Effector memory CD8-positive, alpha-beta T cell (primary cell): ENCODE measurements around the gene ST3GAL6.

ENCODE experiments used
- ATAC-seq: fragments of 150-1000 bp; cut with Tn5 transposase; replicated peaks from 2 replicates; pipeline ENCODE4 v1.10.0; 2021; ENCODE audit warnings: mild to moderate bottlenecking, moderate library complexity
- DNase-seq, 3 experiments: peaks; one replicate each; pipeline ENCODE4 v3.0.0; 2021
- H3K27ac Mint-ChIP-seq, 2 donors: one replicate each; pipeline ENCODE4 v1.8.0; 2022; ENCODE audit warnings: mild to moderate bottlenecking in 2 of 2, mixed read lengths in 2 of 2, moderate library complexity in 2 of 2
- H3K27me3 Mint-ChIP-seq, 2 donors: one replicate each; pipeline ENCODE4 v1.8.0; 2022; ENCODE audit warnings: mixed read lengths in 2 of 2
- H3K36me3 Mint-ChIP-seq: one replicate; pipeline ENCODE4 v1.8.0; 2022; ENCODE audit warnings: mild to moderate bottlenecking, moderate library complexity, mixed read lengths; ENCODE audit not compliant: insufficient read depth
- H3K4me1 Mint-ChIP-seq, 2 donors: one replicate each; pipeline ENCODE4 v1.8.0; 2022; ENCODE audit warnings: low read depth in 2 of 2, mixed read lengths in 2 of 2
- H3K4me3 Mint-ChIP-seq, 2 donors: one replicate each; pipeline ENCODE4 v1.8.0; 2022; ENCODE audit warnings: mild to moderate bottlenecking in 2 of 2, mixed read lengths in 2 of 2, moderate library complexity in 2 of 2
- H3K9me3 Mint-ChIP-seq, 2 donors: one replicate each; pipeline ENCODE4 v1.8.0; 2022; ENCODE audit warnings: mixed read lengths in 2 of 2

ST3GAL6 gene

GRCh38 chr3:98732286-98733052, 30.7 kb upstream of the ST3GAL6 start:
- DNase-seq = no peak
- H3K4me1 Mint-ChIP-seq = peaks cover 0 to 7% of the 10 kb centered on the region in 2 donors
- no peaks in the 10 kb centered on the region for H3K36me3 Mint-ChIP-seq
- ATAC-seq = no peak
- H3K4me3 Mint-ChIP-seq = peak overlapping the region; percentile 68 to 70
- no peak overlapping the region for H3K27ac Mint-ChIP-seq
- no peaks in the 10 kb centered on the region for H3K9me3 Mint-ChIP-seq
- peaks cover 76 to 93% of the 10 kb centered on the region in 2 donors for H3K27me3 Mint-ChIP-seq

- ATAC-seq (no peak), DNase-seq (no peak)
- H3K9me3 Mint-ChIP-seq = no peaks in the 10 kb centered on the region
- peak overlapping the region; percentile 68 to 70 for H3K4me3 Mint-ChIP-seq
- H3K4me1 Mint-ChIP-seq = peaks cover 0 to 7% of the 10 kb centered on the region in 2 donors
- no peaks in the 10 kb centered on the region for H3K36me3 Mint-ChIP-seq
- no peak overlapping the region for H3K27ac Mint-ChIP-seq
- H3K27me3 Mint-ChIP-seq = peaks cover 77 to 97% of the 10 kb centered on the region in 2 donors
These were observed 29.9 kb upstream of the ST3GAL6 start for GRCh38 chr3:98733053-98733811.

- Mint-ChIP-seq H3K27ac (no peak overlapping the region), H3K4me1 (peaks cover 0 to 7% of the 10 kb centered on the region in 2 donors), H3K36me3 (no peaks in the 10 kb centered on the region), H3K4me3 (peak overlapping the region; percentile 68 to 70), H3K27me3 (peaks cover 73 to 95% of the 10 kb centered on the region in 2 donors), H3K9me3 (no peaks in the 10 kb centered on the region)
- ATAC-seq = no peak
- no peak for DNase-seq
These were observed 29.3 kb upstream of the ST3GAL6 start for GRCh38 chr3:98733812-98734281.

GRCh38 chr3:98734306-98734705, 28.8 kb upstream of the ST3GAL6 start:
- DNase-seq = no peak

GRCh38 chr3:98734735-98735134, 28.4 kb upstream of the ST3GAL6 start:
- H3K36me3 Mint-ChIP-seq = no peaks in the 10 kb centered on the region
- no peak for ATAC-seq

More at GRCh38 chr3:98734306-98734705, 28.8 kb upstream of the ST3GAL6 start:
- peak overlapping the region in 1 of 2 donors; percentile 68 for H3K4me3 Mint-ChIP-seq
- ATAC-seq = no peak
- no peaks in the 10 kb centered on the region for H3K36me3 Mint-ChIP-seq
- no peaks in the 10 kb centered on the region for H3K9me3 Mint-ChIP-seq
- no peak overlapping the region for H3K27ac Mint-ChIP-seq
- peaks cover 0 to 7% of the 10 kb centered on the region in 2 donors for H3K4me1 Mint-ChIP-seq
- H3K27me3 Mint-ChIP-seq = peaks cover 69 to 90% of the 10 kb centered on the region in 2 donors

GRCh38 chr3:98735296-98735695, 27.8 kb upstream of the ST3GAL6 start:
- H3K9me3 Mint-ChIP-seq = no peaks in the 10 kb centered on the region
- no peak overlapping the region for H3K27ac Mint-ChIP-seq
- peaks cover 0 to 7% of the 10 kb centered on the region in 2 donors for H3K4me1 Mint-ChIP-seq
- H3K36me3 Mint-ChIP-seq = no peaks in the 10 kb centered on the region
- DNase-seq = no peak
- ATAC-seq = no peak
- peaks cover 64 to 82% of the 10 kb centered on the region in 2 donors for H3K27me3 Mint-ChIP-seq
- H3K4me3 Mint-ChIP-seq = no peak overlapping the region

More at GRCh38 chr3:98734735-98735134, 28.4 kb upstream of the ST3GAL6 start:
- no peak for DNase-seq
- H3K27ac Mint-ChIP-seq = no peak overlapping the region
- no peak overlapping the region for H3K4me3 Mint-ChIP-seq
- H3K9me3 Mint-ChIP-seq = no peaks in the 10 kb centered on the region
- H3K27me3 Mint-ChIP-seq = peaks cover 65 to 86% of the 10 kb centered on the region in 2 donors
- H3K4me1 Mint-ChIP-seq = peaks cover 0 to 7% of the 10 kb centered on the region in 2 donors

- Mint-ChIP-seq H3K4me3 (no peak overlapping the region), H3K9me3 (no peaks in the 10 kb centered on the region), H3K36me3 (no peaks in the 10 kb centered on the region), H3K4me1 (peaks cover 0 to 7% of the 10 kb centered on the region in 2 donors), H3K27me3 (peaks cover 59 to 76% of the 10 kb centered on the region in 2 donors), H3K27ac (no peak overlapping the region)
- DNase-seq = no peak
- no peak for ATAC-seq
These were observed 27.3 kb upstream of the ST3GAL6 start for GRCh38 chr3:98735761-98736269.

- DNase-seq = no peak
- no peaks in the 10 kb centered on the region for H3K9me3 Mint-ChIP-seq
- no peaks in the 10 kb centered on the region for H3K36me3 Mint-ChIP-seq
- H3K4me3 Mint-ChIP-seq = no peak overlapping the region
- peaks cover 0 to 7% of the 10 kb centered on the region in 2 donors for H3K4me1 Mint-ChIP-seq
- no peak overlapping the region for H3K27ac Mint-ChIP-seq
- no peak for ATAC-seq
- H3K27me3 Mint-ChIP-seq = peaks cover 49 to 62% of the 10 kb centered on the region in 2 donors
These were observed 25.8 kb upstream of the ST3GAL6 start for GRCh38 chr3:98737301-98737700.

- DNase-seq (no peak), ATAC-seq (no peak)
- no peaks in the 10 kb centered on the region for H3K4me1 Mint-ChIP-seq
- H3K27ac Mint-ChIP-seq = no peak overlapping the region
- H3K9me3 Mint-ChIP-seq = no peaks in the 10 kb centered on the region
- H3K27me3 Mint-ChIP-seq = peaks cover 43 to 54% of the 10 kb centered on the region in 2 donors
- no peak overlapping the region for H3K4me3 Mint-ChIP-seq
- no peaks in the 10 kb centered on the region for H3K36me3 Mint-ChIP-seq
These were observed 23.9 kb upstream of the ST3GAL6 start for GRCh38 chr3:98739266-98739665.

- DNase-seq (no peak), ATAC-seq (no peak)
- H3K27ac Mint-ChIP-seq = no peak overlapping the region
- H3K4me3 Mint-ChIP-seq = no peak overlapping the region
- H3K27me3 Mint-ChIP-seq = peaks cover 33 to 44% of the 10 kb centered on the region in 2 donors
- H3K36me3 Mint-ChIP-seq = no peaks in the 10 kb centered on the region
- H3K9me3 Mint-ChIP-seq = no peaks in the 10 kb centered on the region
- H3K4me1 Mint-ChIP-seq = no peaks in the 10 kb centered on the region
These were observed 22.8 kb upstream of the ST3GAL6 start for GRCh38 chr3:98740324-98740723.

GRCh38 chr3:98741121-98741716, 21.9 kb upstream of the ST3GAL6 start:
- Mint-ChIP-seq H3K27ac (no peak overlapping the region), H3K36me3 (no peaks in the 10 kb centered on the region), H3K4me1 (no peaks in the 10 kb centered on the region), H3K9me3 (no peaks in the 10 kb centered on the region), H3K4me3 (no peak overlapping the region), H3K27me3 (peaks cover 31 to 43% of the 10 kb centered on the region in 2 donors)
- DNase-seq (no peak), ATAC-seq (no peak)

- H3K27me3 Mint-ChIP-seq = peaks cover 15 to 26% of the 10 kb centered on the region in 2 donors
- no peak overlapping the region for H3K4me3 Mint-ChIP-seq
- ATAC-seq = no peak
- H3K27ac Mint-ChIP-seq = no peak overlapping the region
- DNase-seq = no peak
- H3K36me3 Mint-ChIP-seq = no peaks in the 10 kb centered on the region
- H3K4me1 Mint-ChIP-seq = no peaks in the 10 kb centered on the region
- no peaks in the 10 kb centered on the region for H3K9me3 Mint-ChIP-seq
These were observed 20.1 kb upstream of the ST3GAL6 start for GRCh38 chr3:98743071-98743470.

- no peak for ATAC-seq
- Mint-ChIP-seq H3K27me3 (peaks cover 19 to 31% of the 10 kb centered on the region in 2 donors), H3K36me3 (no peaks in the 10 kb centered on the region), H3K4me3 (no peak overlapping the region), H3K27ac (no peak overlapping the region), H3K9me3 (no peaks in the 10 kb centered on the region), H3K4me1 (no peaks in the 10 kb centered on the region)
- no peak for DNase-seq
These were observed 18.9 kb upstream of the ST3GAL6 start for GRCh38 chr3:98744283-98744682.
